Astrocyte of the cerebellum (primary cell): ENCODE results near the gene AUH.

Experiments
- DNase-seq: peaks from one replicate; pipeline ENCODE4 v3.0.0-alpha.2; 2011; ENCODE audit warnings: low read depth
- H3K4me3 ChIP-seq: 2 replicates; pipeline ENCODE4 v1.5.1; 2011; ENCODE audit warnings: mild to moderate bottlenecking, low read depth, low read length, moderate library complexity
- in situ Hi-C: cut with HindIII; loops from 2 replicates; pipeline ENCODE4 v1.10.0; 2017; ENCODE audit warnings: low sequenced_read_pairs
- TF ChIP-seq, protein P1 (sequence below): IDR thresholded peaks from 2 replicates; pipeline ENCODE4 v1.5.1; 2012; ENCODE audit warnings: low read length, low read depth, moderate library complexity, mild to moderate bottlenecking; ENCODE audit errors: missing control alignments

Gene AUH

DNA sequence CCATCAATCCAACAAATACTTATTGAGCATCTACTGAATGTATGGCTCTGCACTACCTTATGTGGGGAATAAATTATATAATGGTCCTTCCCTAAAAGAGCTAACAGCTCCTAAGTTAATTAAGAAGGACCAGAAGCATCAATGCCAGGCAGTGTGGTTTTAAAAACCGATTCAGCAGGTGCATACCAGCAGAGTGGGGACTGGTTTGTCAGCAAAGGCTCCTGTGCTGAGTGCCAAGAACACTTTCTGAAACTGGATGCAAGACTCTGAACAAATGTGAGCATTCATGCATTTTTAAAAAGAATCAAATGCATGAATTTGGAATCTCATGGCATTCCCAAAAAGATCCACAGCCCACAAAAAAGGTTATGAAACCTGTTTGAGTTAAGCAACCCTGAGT, 142.2 kb downstream of the AUH start:
- in situ Hi-C loops = no loop called here
- TF ChIP-seq, protein P1, sequence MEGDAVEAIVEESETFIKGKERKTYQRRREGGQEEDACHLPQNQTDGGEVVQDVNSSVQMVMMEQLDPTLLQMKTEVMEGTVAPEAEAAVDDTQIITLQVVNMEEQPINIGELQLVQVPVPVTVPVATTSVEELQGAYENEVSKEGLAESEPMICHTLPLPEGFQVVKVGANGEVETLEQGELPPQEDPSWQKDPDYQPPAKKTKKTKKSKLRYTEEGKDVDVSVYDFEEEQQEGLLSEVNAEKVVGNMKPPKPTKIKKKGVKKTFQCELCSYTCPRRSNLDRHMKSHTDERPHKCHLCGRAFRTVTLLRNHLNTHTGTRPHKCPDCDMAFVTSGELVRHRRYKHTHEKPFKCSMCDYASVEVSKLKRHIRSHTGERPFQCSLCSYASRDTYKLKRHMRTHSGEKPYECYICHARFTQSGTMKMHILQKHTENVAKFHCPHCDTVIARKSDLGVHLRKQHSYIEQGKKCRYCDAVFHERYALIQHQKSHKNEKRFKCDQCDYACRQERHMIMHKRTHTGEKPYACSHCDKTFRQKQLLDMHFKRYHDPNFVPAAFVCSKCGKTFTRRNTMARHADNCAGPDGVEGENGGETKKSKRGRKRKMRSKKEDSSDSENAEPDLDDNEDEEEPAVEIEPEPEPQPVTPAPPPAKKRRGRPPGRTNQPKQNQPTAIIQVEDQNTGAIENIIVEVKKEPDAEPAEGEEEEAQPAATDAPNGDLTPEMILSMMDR = no peak

DNA sequence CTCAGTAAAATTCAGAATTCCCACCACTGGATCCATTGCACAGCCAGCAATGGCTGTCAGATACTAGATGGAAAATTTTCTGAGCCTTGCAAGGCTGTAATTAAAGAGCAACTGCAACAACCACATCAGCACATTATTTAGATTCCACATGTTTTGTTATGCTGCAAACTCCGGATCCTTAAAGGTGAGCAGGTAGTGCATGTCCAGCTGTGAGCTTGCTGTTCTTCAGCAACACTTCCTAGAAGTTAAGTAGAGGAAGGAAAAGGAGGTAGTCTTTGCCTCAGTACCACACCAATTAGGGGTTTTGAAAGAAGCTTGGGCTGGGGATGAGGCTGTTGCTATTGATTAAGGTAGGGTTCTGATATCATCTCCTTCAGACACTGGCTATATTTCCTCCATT, 144.3 kb downstream of the AUH start:
- TF ChIP-seq, protein P1 = no peak
- in situ Hi-C loops = no loop called here
- no peak for DNase-seq
- H3K4me3 ChIP-seq = no peak overlapping the region

More for the DNA sequence above, 142.2 kb downstream of the AUH start:
- no peak for DNase-seq
- no peak overlapping the region for H3K4me3 ChIP-seq

DNA sequence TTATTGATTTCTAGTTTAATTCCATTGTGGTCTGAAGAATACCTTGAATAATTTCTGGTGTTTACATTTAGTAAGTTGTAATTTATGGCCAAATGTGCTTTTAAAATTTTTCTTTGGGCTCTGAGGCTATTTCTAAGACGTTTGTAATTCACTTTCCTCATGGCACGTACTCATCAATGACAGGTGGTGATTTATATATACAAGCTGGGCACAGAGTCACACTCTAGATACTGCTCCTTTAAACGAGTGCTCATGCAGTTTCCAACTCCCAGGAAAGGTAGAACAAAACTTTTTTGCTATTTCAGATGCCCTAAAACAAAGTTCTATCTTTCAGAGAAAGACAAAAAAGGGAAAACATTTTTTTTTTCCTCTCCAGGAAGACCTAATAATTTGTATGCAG, 146.9 kb downstream of the AUH start:
- in situ Hi-C loops = no loop called here
- TF ChIP-seq, protein P1 = no peak
- DNase-seq = no peak
- H3K4me3 ChIP-seq = no peak overlapping the region

DNA sequence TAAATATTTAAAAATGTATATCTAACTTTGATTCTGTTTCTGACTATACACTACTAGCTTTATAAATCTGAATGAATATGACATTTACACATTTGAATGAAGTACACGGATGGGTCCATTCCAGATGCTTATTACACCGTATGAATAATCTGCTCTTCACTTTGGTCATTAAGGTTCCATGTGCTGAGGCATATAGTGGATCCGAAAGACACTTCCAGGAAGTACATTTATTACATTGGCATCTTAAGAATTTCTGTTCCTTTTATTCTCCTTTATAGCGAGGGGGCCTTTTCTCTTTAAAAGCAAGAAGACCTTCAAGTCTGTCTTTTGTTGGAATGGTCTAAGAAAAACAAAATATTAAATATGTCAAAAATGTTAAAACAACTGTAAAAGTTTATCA, 147.6 kb downstream of the AUH start:
- no peak for DNase-seq
- no peak overlapping the region for H3K4me3 ChIP-seq
- TF ChIP-seq, protein P1 = no peak
- in situ Hi-C loops = no loop called here

DNA sequence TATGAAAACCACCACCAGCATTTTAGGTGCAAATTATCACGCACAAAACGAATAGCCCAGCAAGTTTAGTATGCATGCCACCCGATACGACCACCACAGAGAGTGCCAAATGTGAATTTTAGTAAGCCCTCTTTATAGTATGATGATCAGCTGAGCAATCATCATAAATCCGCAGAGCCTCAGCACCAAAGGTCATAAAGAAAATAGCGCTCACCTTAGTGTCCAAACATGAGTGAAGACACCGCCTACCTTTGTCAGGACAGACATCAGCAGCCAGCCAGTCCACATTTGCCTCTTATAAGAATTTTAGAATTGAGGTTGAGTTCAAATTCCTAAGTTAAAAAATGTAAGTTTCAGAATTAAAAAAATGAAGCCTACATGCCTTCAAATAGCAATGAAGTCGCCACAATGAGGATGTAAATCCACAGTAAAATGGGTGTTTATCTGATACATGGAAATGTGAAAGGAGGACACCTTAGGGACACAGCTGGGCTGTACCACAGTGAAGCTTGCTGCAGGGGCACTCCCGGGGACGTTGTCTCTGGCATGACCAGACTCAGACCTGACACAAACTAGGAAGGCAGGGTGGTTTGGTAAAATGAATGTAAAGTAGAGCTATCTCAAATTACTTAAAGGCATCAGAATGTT, 149.0 kb downstream of the AUH start:
- no peak overlapping the region for H3K4me3 ChIP-seq
- in situ Hi-C loops = no loop called here
- no peak for DNase-seq
- TF ChIP-seq, protein P1 = no peak

DNA sequence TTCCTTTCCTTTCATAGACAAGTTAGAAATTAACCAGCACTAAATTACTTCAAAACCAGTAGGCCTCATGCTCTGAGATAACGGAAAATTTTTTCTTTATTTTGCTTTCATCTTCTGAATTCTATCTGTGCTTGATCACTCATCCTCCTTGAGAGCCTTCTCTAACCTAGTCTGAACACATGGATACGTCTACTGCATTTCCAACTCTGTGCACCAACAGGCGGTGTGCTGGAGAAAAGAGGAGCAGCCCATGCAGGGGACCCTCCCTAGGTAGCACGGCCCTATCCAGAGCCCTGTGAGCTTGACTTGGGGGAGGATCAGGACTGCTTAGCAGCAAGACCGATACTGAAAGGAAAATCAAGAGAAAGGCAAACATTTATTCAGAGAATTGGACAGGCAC, 149.8 kb downstream of the AUH start:
- in situ Hi-C loops = no loop called here
- TF ChIP-seq, protein P1 = no peak
- no peak overlapping the region for H3K4me3 ChIP-seq
- no peak for DNase-seq
